Osteoblast (primary cell): ENCODE measurements around the gene FUT3. TPM values are rescaled to one million over a fixed set of nuclear protein-coding genes. Genes with fewer than 3 reads are reported as not detected.
"Not testable (repeated sequence)": the region's sequence is repeated elsewhere in the genome, so short reads cannot be mapped to it uniquely, and the experiment has no call there.

Experiments
- DNase-seq: peaks from one replicate; pipeline ENCODE4 v3.0.0; 2011; ENCODE audit warnings: low spot score, mixed read lengths; ENCODE audit not compliant: insufficient read length; ENCODE audit errors: missing footprints
- H2AFZ ChIP-seq: 2 replicates; pipeline ENCODE4 v1.6.0; 2011; ENCODE audit warnings: mild to moderate bottlenecking, low read length
- H3K27ac ChIP-seq: 2 replicates; pipeline ENCODE4 v1.5.1; 2011; ENCODE audit warnings: mild to moderate bottlenecking, low read depth, low read length, moderate library complexity
- H3K27me3 ChIP-seq: 2 replicates; pipeline ENCODE4 v1.6.0; 2012; ENCODE audit warnings: mild to moderate bottlenecking, control low read depth, inconsistent platforms, low read length, moderate library complexity; ENCODE audit not compliant: insufficient read depth
- H3K36me3 ChIP-seq: 2 replicates; pipeline ENCODE4 v1.5.1; 2011; ENCODE audit warnings: mild to moderate bottlenecking, low read length, control low read depth, moderate library complexity; ENCODE audit not compliant: insufficient read depth
- H3K4me1 ChIP-seq: 2 replicates; pipeline ENCODE4 v1.5.1; 2011; ENCODE audit warnings: mild to moderate bottlenecking, low read length, control low read depth, moderate library complexity; ENCODE audit not compliant: insufficient read depth
- H3K4me2 ChIP-seq: 2 replicates; pipeline ENCODE4 v1.6.0; 2011; ENCODE audit warnings: mild to moderate bottlenecking, low read length; ENCODE audit not compliant: insufficient read depth
- H3K4me3 ChIP-seq: fragments of 200-600 bp; sonication (generic); 3 replicates; pipeline ENCODE4 v1.5.1; 2012; ENCODE audit warnings: mild to moderate bottlenecking, low read length, inconsistent platforms; ENCODE audit not compliant: insufficient read depth
- H3K79me2 ChIP-seq: 2 replicates; pipeline ENCODE4 v1.6.0; 2012; ENCODE audit warnings: mild to moderate bottlenecking, low read length, control low read depth, inconsistent platforms; ENCODE audit not compliant: insufficient read depth
- H3K9me3 ChIP-seq: 2 replicates; pipeline ENCODE4 v1.5.1; 2011; ENCODE audit warnings: low read depth, low read length, control low read depth
- H4K20me1 ChIP-seq: 2 replicates; pipeline ENCODE4 v1.6.0; 2012; ENCODE audit warnings: mild to moderate bottlenecking, low read length, control low read depth; ENCODE audit not compliant: insufficient read depth
- total RNA-seq: library from RNA; depleted of rRNA; stranded (reverse); fragments of >200 nt; gene quantifications from 2 replicates; pipeline ENCODE4 v1.2.3, GENCODE V29; 2012
- TF ChIP-seq, protein P1 (sequence below): IDR thresholded peaks from 2 replicates; pipeline ENCODE4 v1.5.1; 2011; ENCODE audit warnings: mild to moderate bottlenecking, low read depth, low read length, moderate library complexity; ENCODE audit errors: extremely low read depth

The FUT3 gene
- total RNA-seq, 1 donor = not detected

- Histone ChIP-seq H3K79me2 (no peaks in the 10 kb centered on the region), H3K27me3 (peaks cover 25% of the 10 kb centered on the region), H3K36me3 (no peaks in the 10 kb centered on the region), H3K4me3 (no peak overlapping the region), H3K9me3 (no peaks in the 10 kb centered on the region), H3K4me2 (no peak overlapping the region), H3K4me1 (no peaks in the 10 kb centered on the region), H2AFZ (no peak overlapping the region), H3K27ac (no peak overlapping the region), H4K20me1 (no peaks in the 10 kb centered on the region)
- DNase-seq = peak; percentile 91
- TF ChIP-seq, protein P1, sequence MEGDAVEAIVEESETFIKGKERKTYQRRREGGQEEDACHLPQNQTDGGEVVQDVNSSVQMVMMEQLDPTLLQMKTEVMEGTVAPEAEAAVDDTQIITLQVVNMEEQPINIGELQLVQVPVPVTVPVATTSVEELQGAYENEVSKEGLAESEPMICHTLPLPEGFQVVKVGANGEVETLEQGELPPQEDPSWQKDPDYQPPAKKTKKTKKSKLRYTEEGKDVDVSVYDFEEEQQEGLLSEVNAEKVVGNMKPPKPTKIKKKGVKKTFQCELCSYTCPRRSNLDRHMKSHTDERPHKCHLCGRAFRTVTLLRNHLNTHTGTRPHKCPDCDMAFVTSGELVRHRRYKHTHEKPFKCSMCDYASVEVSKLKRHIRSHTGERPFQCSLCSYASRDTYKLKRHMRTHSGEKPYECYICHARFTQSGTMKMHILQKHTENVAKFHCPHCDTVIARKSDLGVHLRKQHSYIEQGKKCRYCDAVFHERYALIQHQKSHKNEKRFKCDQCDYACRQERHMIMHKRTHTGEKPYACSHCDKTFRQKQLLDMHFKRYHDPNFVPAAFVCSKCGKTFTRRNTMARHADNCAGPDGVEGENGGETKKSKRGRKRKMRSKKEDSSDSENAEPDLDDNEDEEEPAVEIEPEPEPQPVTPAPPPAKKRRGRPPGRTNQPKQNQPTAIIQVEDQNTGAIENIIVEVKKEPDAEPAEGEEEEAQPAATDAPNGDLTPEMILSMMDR = no peak
Observed at GRCh38 chr19:5850743-5851293, 431 bp downstream of the FUT3 start.

- TF ChIP-seq, protein P1 = no peak
Observed at GRCh38 chr19:5850189-5850588, 1.1 kb downstream of the FUT3 start.

GRCh38 chr19:5848621-5849020 is 2.6 kb downstream of the FUT3 start:
- H4K20me1 ChIP-seq, H3K4me3 ChIP-seq, H2AFZ ChIP-seq, H3K79me2 ChIP-seq, H3K27ac ChIP-seq, H3K9me3 ChIP-seq, H3K4me1 ChIP-seq, DNase-seq, H3K27me3 ChIP-seq, H3K4me2 ChIP-seq, H3K36me3 ChIP-seq: not testable (repeated sequence)

More at GRCh38 chr19:5850189-5850588, 1.1 kb downstream of the FUT3 start:
- Histone ChIP-seq H3K27me3 (peaks cover 18% of the 10 kb centered on the region), H2AFZ (no peak overlapping the region), H3K4me2 (no peak overlapping the region), H3K9me3 (no peaks in the 10 kb centered on the region), H3K36me3 (no peaks in the 10 kb centered on the region), H3K27ac (no peak overlapping the region), H3K4me3 (no peak overlapping the region), H3K4me1 (no peaks in the 10 kb centered on the region), H4K20me1 (no peaks in the 10 kb centered on the region), H3K79me2 (no peaks in the 10 kb centered on the region)
- DNase-seq = no peak

DNA sequence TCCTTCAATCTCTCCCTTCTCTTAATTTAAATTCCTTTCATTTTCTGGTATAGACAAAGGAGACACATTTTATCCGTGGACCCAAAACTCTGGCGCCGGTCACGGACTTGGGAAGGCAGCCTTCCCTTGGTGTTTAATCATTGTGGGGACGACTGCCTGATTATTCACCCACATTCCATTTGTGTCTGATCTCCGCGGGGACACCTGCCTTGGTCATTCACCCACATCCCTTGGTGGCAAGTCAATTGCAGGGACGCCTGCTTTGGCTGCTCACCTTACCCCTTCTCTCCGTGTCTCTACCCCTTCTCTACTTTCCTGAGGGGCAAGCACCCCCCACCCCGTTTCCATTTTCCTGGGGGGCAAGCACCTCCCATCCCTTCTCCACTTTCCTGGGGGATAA is 3.4 kb downstream of the FUT3 start:
- H3K27me3 ChIP-seq, H3K79me2 ChIP-seq, H3K4me1 ChIP-seq, H3K9me3 ChIP-seq, H3K36me3 ChIP-seq, H2AFZ ChIP-seq, H3K4me3 ChIP-seq, DNase-seq, H3K4me2 ChIP-seq, H3K27ac ChIP-seq, H4K20me1 ChIP-seq: not testable (repeated sequence)
